ENCODE data around the gene GIMAP8.
"Not testable (repeated sequence)": the region's sequence is repeated elsewhere in the genome, so short reads cannot be mapped to it uniquely, and the experiment has no call there.

GIMAP8 gene

GRCh38 chr7:150468241-150468640 lies 17.8 kb downstream of the GIMAP8 start:
- DNase-seq: no peak

- DNase-seq: peak; percentile 18
These were observed 21.5 kb downstream of the GIMAP8 start for GRCh38 chr7:150471886-150472285.

GRCh38 chr7:150473902-150474301 lies 23.5 kb downstream of the GIMAP8 start:
- DNase-seq: no peak

GRCh38 chr7:150476285-150476684 lies 25.9 kb downstream of the GIMAP8 start:
- no peak for DNase-seq

GRCh38 chr7:150476819-150477631 lies 26.6 kb downstream of the GIMAP8 start:
- DNase-seq: no peak

- DNase-seq: no peak
These were observed 28.7 kb downstream of the GIMAP8 start for GRCh38 chr7:150479023-150479716.

GRCh38 chr7:150481186-150481920 lies 30.9 kb downstream of the GIMAP8 start:
- DNase-seq: no peak

GRCh38 chr7:150481922-150482321 lies 31.5 kb downstream of the GIMAP8 start:
- no peak for DNase-seq

GRCh38 chr7:150483514-150483913 lies 33.1 kb downstream of the GIMAP8 start:
- not testable (repeated sequence) for DNase-seq

GRCh38 chr7:150484071-150484470 lies 33.6 kb downstream of the GIMAP8 start:
- DNase-seq: not testable (repeated sequence)

- DNase-seq: no peak
These were observed 37.2 kb downstream of the GIMAP8 start for GRCh38 chr7:150487625-150488024.

- no peak for DNase-seq
These were observed 39.4 kb downstream of the GIMAP8 start for GRCh38 chr7:150489782-150490181.

- not testable (repeated sequence) for DNase-seq
These were observed 43.0 kb downstream of the GIMAP8 start for GRCh38 chr7:150493442-150493841.

GRCh38 chr7:150502519-150502918 lies 52.1 kb downstream of the GIMAP8 start:
- no peak for DNase-seq

- DNase-seq: no peak
These were observed 52.7 kb downstream of the GIMAP8 start for GRCh38 chr7:150503155-150503554.

- no peak for DNase-seq
These were observed 53.2 kb downstream of the GIMAP8 start for GRCh38 chr7:150503581-150503980.

- no peak for DNase-seq
These were observed 57.6 kb downstream of the GIMAP8 start for GRCh38 chr7:150507947-150508602.

- DNase-seq: no peak
These were observed 60.6 kb downstream of the GIMAP8 start for GRCh38 chr7:150511048-150511447.

GRCh38 chr7:150513758-150514157 lies 63.3 kb downstream of the GIMAP8 start:
- DNase-seq: no peak

GRCh38 chr7:150514748-150515222 lies 64.4 kb downstream of the GIMAP8 start, which contains the start of gene GIMAP7:
Gene GIMAP7 (plus strand): TSS chr7:150514872. CDS start chr7:150519975, 5,103 bp downstream.
- no peak for DNase-seq

GRCh38 chr7:150515248-150516147 lies 65.1 kb downstream of the GIMAP8 start:
- DNase-seq: no peak

Measured in NCI-H524 treated with DMSO at 0.1 percent for 48 hours (cell line).